ENCODE data around the gene CPTP.

DNA sequence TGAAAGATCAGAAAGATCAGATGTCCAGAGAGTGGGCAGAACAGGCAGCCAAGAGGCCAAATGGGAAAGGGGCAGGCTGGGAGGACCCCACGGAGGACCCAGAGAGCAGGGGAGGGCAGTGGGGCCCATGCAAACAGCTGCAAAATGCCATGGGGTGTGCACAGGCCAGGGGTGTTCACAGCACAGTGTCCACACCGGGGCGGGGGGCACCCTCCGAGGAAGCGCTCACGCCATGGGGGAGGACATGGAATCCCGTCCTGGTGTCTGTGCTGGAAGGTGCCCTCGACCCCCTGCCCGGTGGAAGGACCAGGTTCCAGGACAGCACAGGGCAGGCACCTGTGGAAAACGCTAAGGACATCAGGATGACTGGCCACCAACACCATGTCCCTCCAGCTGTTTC is 1.6 kb upstream of the CPTP start:
- TF ChIP-seq CTCF (conservative IDR thresholded peaks at IDR 0.05; ENCODE audit: low read length) = no peak
- TF ChIP-seq EZH2phosphoT487 (IDR thresholded peaks at IDR 0.05; ENCODE audit: borderline replicate concordance) = no peak
